Measurements from ENCODE around the gene NKRF.

NKRF gene

DNA sequence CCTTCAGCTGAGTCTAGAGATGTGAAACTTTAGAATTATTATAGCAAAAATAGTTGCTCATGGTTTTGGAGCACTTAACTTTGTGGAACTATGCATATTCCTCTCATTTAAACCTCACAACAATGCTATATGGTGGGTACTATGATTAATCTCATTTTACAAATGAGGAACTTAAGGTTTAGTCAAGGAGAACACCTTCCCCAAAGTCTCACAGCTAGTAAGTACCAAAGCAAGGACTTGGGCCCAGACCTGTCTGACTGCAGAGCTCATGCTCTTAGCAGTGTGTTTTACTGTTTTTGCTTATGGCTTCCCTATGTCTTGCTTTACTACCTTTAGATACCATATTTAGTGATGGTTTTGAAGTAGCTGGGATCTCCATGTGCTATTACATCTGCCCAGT is 26.8 kb downstream of the NKRF start:
- DNase-seq = no peak
- Histone ChIP-seq H3K27me3 (replicated peaks) (no peaks in the 10 kb centered on the region), H3K4me3 (ENCODE audit: low read depth, low read length) (no peak overlapping the region), H3K27ac (no peak overlapping the region), H3K36me3 (replicated peaks) (no peaks in the 10 kb centered on the region)
- TF ChIP-seq, protein P1, sequence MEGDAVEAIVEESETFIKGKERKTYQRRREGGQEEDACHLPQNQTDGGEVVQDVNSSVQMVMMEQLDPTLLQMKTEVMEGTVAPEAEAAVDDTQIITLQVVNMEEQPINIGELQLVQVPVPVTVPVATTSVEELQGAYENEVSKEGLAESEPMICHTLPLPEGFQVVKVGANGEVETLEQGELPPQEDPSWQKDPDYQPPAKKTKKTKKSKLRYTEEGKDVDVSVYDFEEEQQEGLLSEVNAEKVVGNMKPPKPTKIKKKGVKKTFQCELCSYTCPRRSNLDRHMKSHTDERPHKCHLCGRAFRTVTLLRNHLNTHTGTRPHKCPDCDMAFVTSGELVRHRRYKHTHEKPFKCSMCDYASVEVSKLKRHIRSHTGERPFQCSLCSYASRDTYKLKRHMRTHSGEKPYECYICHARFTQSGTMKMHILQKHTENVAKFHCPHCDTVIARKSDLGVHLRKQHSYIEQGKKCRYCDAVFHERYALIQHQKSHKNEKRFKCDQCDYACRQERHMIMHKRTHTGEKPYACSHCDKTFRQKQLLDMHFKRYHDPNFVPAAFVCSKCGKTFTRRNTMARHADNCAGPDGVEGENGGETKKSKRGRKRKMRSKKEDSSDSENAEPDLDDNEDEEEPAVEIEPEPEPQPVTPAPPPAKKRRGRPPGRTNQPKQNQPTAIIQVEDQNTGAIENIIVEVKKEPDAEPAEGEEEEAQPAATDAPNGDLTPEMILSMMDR (IDR thresholded peaks at IDR 0.05; ENCODE audit: low read depth, low read length, missing control alignments) = no peak
- in situ Hi-C loops (cut with HindIII; ENCODE audit: low pct_ligation_motif_present, low sequenced_read_pairs) = no loop called here

DNA sequence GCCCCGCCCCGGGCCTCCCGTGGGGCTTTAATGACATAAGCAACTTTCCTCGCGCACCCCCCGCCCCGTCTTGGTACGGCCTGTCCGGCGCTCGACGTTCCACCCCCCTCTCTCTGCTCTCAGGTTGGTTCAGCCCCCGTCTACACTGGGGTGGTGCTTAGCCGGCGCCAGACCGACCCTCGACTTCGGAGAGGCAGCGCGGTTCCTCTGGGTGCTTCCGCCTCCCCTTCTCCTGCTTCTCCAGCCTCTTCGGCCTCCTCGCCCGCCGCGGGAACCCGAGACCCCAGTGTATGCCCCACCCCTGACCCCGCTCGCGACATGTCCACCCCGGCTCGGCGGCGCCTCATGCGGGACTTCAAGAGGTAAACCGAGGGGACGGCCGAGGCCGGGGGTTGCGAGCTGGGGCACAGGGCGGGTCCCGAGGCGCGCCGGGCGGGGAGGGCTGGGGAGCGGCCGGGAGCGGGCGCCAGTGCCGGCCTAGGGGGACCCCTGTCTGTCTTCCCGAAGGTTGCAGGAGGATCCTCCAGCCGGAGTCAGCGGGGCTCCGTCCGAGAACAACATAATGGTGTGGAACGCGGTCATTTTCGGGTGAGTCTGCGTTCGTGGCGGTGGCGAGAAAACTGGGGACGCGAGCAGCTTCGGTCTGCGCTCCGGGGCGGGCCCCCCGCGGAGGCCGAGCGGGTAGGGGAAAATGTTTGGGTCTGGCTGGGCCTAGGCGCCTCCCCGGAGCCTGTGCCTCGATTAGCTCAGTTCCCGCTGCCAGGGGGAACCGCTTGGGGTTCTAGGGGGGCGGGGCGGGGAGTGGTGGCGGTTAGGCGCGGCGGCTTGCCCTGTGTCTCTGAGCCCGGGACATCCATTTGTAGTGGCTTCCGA is 31.6 kb downstream of the NKRF start, which contains the start of gene UBE2A:
Gene UBE2A, plus strand, starts transcription at position 170 of the 873 bp plus-strand sequence. Its CDS starts 149 bp downstream, at position 319.
- Histone ChIP-seq H3K27me3 (replicated peaks) (no peaks in the 10 kb centered on the region), H3K36me3 (replicated peaks) (no peaks in the 10 kb centered on the region), H3K27ac (peak within 1 kb of the TSS; percentile 83), H3K4me3 (ENCODE audit: low read depth, low read length) (peak within 1 kb of the TSS; percentile 72)
- in situ Hi-C loops (cut with HindIII; ENCODE audit: low pct_ligation_motif_present, low sequenced_read_pairs) = no loop called here
- TF ChIP-seq, protein P1 (IDR thresholded peaks at IDR 0.05; ENCODE audit: low read depth, low read length, missing control alignments) = peak; percentile 49
- peak; percentile 82 for DNase-seq

DNA sequence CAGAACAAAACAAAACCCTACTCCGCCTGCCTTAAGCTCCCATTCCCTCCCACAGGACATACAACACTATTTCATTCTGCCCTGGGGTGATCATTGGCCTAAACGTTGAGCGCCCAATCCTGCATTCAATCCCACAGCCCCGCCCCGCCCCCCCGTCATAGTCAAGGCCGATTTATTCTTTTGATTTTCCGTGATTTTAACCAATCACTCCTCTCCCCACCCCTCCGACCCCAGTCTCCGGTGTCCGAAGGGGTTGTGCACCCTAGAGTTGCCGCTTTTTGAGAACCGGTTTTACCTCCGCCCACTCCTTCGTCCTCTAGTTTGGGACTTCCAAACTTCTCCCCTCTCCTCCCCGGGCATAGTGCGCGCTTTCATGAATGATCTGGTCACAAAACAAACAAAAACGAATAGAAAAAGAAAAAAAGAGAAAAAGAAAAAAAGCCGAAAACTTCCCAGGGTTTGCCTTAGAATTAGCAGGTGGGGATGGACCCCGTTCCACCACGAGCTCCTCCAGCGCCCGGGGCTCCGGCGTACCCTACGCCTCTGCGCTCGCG is 32.3 kb downstream of the NKRF start:
- H3K27me3 ChIP-seq (replicated peaks) = no peaks in the 10 kb centered on the region
- no peaks in the 10 kb centered on the region for H3K36me3 ChIP-seq (replicated peaks)
- in situ Hi-C loops (cut with HindIII; ENCODE audit: low pct_ligation_motif_present, low sequenced_read_pairs) = no loop called here
- DNase-seq = peak; percentile 35
- peak overlapping the region; percentile 72 for H3K4me3 ChIP-seq (ENCODE audit: low read depth, low read length)
- TF ChIP-seq, protein P1 (IDR thresholded peaks at IDR 0.05; ENCODE audit: low read depth, low read length, missing control alignments) = no peak
- peak overlapping the region; percentile 83 for H3K27ac ChIP-seq

DNA sequence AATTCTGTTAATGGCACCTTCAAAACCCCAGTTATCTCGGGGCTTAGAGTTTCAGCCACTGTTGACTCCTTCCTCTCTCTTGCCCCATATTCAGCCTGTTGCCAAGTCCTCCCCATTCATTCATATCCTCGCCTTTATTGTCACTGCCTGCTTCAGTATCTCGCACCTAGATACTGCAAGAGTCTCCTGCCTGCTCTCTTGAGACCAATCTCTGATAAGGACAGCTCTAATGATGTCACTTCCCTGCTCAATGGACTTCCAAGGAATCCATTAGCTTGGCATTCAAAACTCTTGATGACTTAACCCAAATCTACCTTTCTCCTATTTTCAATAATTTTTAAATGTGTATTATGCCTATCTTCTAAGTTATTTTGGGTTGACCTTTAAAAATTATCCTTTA is 33.0 kb downstream of the NKRF start:
- Histone ChIP-seq H3K27me3 (replicated peaks) (no peaks in the 10 kb centered on the region), H3K4me3 (ENCODE audit: low read depth, low read length) (no peak overlapping the region), H3K27ac (no peak overlapping the region), H3K36me3 (replicated peaks) (no peaks in the 10 kb centered on the region)
- no peak for DNase-seq
- in situ Hi-C loops (cut with HindIII; ENCODE audit: low pct_ligation_motif_present, low sequenced_read_pairs) = no loop called here
- TF ChIP-seq, protein P1 (IDR thresholded peaks at IDR 0.05; ENCODE audit: low read depth, low read length, missing control alignments) = no peak

DNA sequence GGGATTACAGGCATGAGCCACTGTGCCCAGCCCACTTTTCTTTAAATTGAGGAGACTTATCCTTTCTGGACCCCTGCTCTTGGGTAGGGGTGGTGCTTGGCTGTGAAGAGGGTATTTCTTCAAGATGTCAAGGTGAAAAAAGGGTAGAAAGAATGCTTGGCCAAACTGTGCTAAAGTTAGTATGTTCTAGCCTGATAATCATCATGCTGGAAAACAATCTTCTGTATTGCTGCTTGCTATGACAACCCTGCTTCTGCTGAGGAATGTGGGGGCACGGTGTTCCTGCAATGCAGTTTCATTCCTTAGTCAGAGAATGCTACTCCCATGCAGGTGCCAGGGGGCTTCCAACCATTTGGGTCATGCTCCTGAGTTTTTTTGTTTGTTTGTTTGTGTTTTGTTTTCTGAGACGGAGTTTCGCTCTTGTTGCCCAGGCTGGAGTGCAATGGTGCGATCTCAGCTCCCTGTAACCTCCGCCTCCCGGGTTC is 35.8 kb downstream of the NKRF start:
- Histone ChIP-seq H3K4me3 (ENCODE audit: low read depth, low read length) (no peak overlapping the region), H3K36me3 (replicated peaks) (no peaks in the 10 kb centered on the region), H3K27ac (no peak overlapping the region), H3K27me3 (replicated peaks) (no peaks in the 10 kb centered on the region)
- DNase-seq = no peak
- TF ChIP-seq, protein P1 (IDR thresholded peaks at IDR 0.05; ENCODE audit: low read depth, low read length, missing control alignments) = no peak
- in situ Hi-C loops (cut with HindIII; ENCODE audit: low pct_ligation_motif_present, low sequenced_read_pairs) = no loop called here
